Keratinocyte (primary cell): ENCODE data around the gene MACIR. TPM values are rescaled to one million over a fixed set of nuclear protein-coding genes. Genes with fewer than 3 reads are reported as not detected.

Source experiments
- DNase-seq: peaks from one replicate; pipeline ENCODE4 v3.0.0-alpha.2; 2011; ENCODE audit warnings: low read depth, missing footprints, low spot score
- FAIRE-seq: peaks from 2 replicates; lab custom pipeline; 2011; peaks lifted over from hg19 to GRCh38; lab: Jason Lieb, UNC
- H2AFZ ChIP-seq: 2 replicates; pipeline ENCODE4 v1.6.0; 2012; ENCODE audit warnings: low read length, control low read depth, inconsistent platforms; ENCODE audit not compliant: control insufficient read depth
- H3K27ac ChIP-seq: 2 replicates; pipeline ENCODE4 v1.5.1; 2011; ENCODE audit warnings: low read length; ENCODE audit not compliant: control insufficient read depth, insufficient read depth
- H3K27me3 ChIP-seq: 3 replicates; pipeline ENCODE4 v1.6.0; 2011; ENCODE audit warnings: low read length; ENCODE audit not compliant: control insufficient read depth, insufficient read depth; ENCODE audit errors: extremely low read depth
- H3K36me3 ChIP-seq, 2 experiments: 2 replicates in 1 of 2; 3 replicates in 1 of 2; pipeline ENCODE4 v1.5.1; 2011; ENCODE audit warnings: low read length in 2 of 2, mild to moderate bottlenecking in 1 of 2; ENCODE audit not compliant: control insufficient read depth in 2 of 2, insufficient read depth in 2 of 2; ENCODE audit errors: extremely low read depth in 1 of 2
- H3K4me1 ChIP-seq: 3 replicates; pipeline ENCODE4 v1.5.1; 2011; ENCODE audit warnings: low read length; ENCODE audit not compliant: control insufficient read depth, insufficient read depth; ENCODE audit errors: extremely low read depth
- H3K4me2 ChIP-seq: 3 replicates; pipeline ENCODE4 v1.6.0; 2011; ENCODE audit warnings: low read depth, low read length; ENCODE audit not compliant: control insufficient read depth, insufficient read depth; ENCODE audit errors: extremely low read depth
- H3K4me3 ChIP-seq, 3 experiments: fragments of 200-600 bp in 1 of 3; sonication (generic) in 1 of 3; 2 replicates in 2 of 3; 3 replicates in 1 of 3; pipeline ENCODE4 v1.5.1; 2011 to 2016; ENCODE audit warnings: low read length in 3 of 3, mild to moderate bottlenecking in 3 of 3, control low read depth in 2 of 3, inconsistent platforms in 1 of 3, low read depth in 1 of 3, mixed read lengths in 1 of 3, mixed run types in 1 of 3, moderate library complexity in 1 of 3; ENCODE audit not compliant: control insufficient read depth in 2 of 3, insufficient read depth in 2 of 3; ENCODE audit errors: extremely low read depth in 1 of 3
- H3K79me2 ChIP-seq: 2 replicates; pipeline ENCODE4 v1.6.0; 2012; ENCODE audit warnings: low read length; ENCODE audit not compliant: control insufficient read depth, insufficient read depth
- H3K9ac ChIP-seq: 3 replicates; pipeline ENCODE4 v1.6.0; 2011; ENCODE audit warnings: low read length; ENCODE audit not compliant: control insufficient read depth, insufficient read depth; ENCODE audit errors: extremely low read depth
- H3K9me1 ChIP-seq: 3 replicates; pipeline ENCODE4 v1.6.0; 2011; ENCODE audit warnings: low read length; ENCODE audit not compliant: control insufficient read depth, insufficient read depth; ENCODE audit errors: extremely low read depth
- H3K9me3 ChIP-seq: 2 replicates; pipeline ENCODE4 v1.5.1; 2012; ENCODE audit warnings: low read depth, low read length; ENCODE audit not compliant: control insufficient read depth
- H4K20me1 ChIP-seq: 3 replicates; pipeline ENCODE4 v1.6.0; 2011; ENCODE audit warnings: low read length; ENCODE audit not compliant: control insufficient read depth, insufficient read depth; ENCODE audit errors: extremely low read depth
- EZH2 ChIP-seq: IDR thresholded peaks from one replicate; pipeline ENCODE4 v1.6.1; 2012; ENCODE audit warnings: inconsistent platforms, mild to moderate bottlenecking, low read length, moderate library complexity
- dilution Hi-C: fragments of 300-500 bp; cut with MboI; formaldehyde crosslinking; loops from one replicate; pipeline ENCODE4 v1.7.0; 2020; ENCODE audit warnings: low sequenced_read_pairs; ENCODE audit not compliant: extremely low pct_ligation_motif_present
- polyA plus RNA-seq, 5 experiments: library from polyadenylated mRNA; depleted of rRNA in 3 of 5; stranded (reverse) in 3 of 5; stranded (forward) in 1 of 5; unstranded in 1 of 5; fragments of >200 nt; gene quantifications; 1 replicate in 1 of 5; 2 replicates in 3 of 5; 3 replicates in 1 of 5; pipeline versions ENCODE4 v1.2.1 to v1.2.3, GENCODE V29; 2011 to 2012; ENCODE audit warnings: missing spikeins in 2 of 5, low read depth in 1 of 5, low replicate concordance in 1 of 5
- TF ChIP-seq, protein P1 (sequence below), 3 experiments: IDR thresholded peaks in 1 of 3; conservative IDR thresholded peaks in 1 of 3; optimal IDR thresholded peaks in 1 of 3; 2 replicates in 2 of 3; 3 replicates in 1 of 3; pipeline versions ENCODE3 to v1.5.1; 2011; ENCODE audit warnings: low read length in 3 of 3, mild to moderate bottlenecking in 3 of 3, moderate library complexity in 2 of 3, control low read depth in 1 of 3, inconsistent platforms in 1 of 3; ENCODE audit not compliant: insufficient read depth in 2 of 3; ENCODE audit errors: extremely low read depth in 1 of 3

MACIR gene
- polyA plus RNA-seq, 1 donor (not counting 4 experiments of a cell fraction or from before 2014, with no cell fraction given): 9.5 TPM

GRCh38 chr5:103273952-103274351 lies 15.4 kb downstream of the MACIR start:
- no peak for TF ChIP-seq EZH2
- TF ChIP-seq, protein P1, sequence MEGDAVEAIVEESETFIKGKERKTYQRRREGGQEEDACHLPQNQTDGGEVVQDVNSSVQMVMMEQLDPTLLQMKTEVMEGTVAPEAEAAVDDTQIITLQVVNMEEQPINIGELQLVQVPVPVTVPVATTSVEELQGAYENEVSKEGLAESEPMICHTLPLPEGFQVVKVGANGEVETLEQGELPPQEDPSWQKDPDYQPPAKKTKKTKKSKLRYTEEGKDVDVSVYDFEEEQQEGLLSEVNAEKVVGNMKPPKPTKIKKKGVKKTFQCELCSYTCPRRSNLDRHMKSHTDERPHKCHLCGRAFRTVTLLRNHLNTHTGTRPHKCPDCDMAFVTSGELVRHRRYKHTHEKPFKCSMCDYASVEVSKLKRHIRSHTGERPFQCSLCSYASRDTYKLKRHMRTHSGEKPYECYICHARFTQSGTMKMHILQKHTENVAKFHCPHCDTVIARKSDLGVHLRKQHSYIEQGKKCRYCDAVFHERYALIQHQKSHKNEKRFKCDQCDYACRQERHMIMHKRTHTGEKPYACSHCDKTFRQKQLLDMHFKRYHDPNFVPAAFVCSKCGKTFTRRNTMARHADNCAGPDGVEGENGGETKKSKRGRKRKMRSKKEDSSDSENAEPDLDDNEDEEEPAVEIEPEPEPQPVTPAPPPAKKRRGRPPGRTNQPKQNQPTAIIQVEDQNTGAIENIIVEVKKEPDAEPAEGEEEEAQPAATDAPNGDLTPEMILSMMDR (optimal IDR thresholded peaks at IDR 0.05 in 1 of 3, IDR thresholded peaks at IDR 0.05 in 1 of 3, conservative IDR thresholded peaks at IDR 0.05 in 1 of 3; ENCODE audit: extremely low read depth in 1 of 3, insufficient read depth in 2 of 3, low read length in 3 of 3): no peak
- FAIRE-seq: no peak
- H3K27ac ChIP-seq: no peak overlapping the region

DNA sequence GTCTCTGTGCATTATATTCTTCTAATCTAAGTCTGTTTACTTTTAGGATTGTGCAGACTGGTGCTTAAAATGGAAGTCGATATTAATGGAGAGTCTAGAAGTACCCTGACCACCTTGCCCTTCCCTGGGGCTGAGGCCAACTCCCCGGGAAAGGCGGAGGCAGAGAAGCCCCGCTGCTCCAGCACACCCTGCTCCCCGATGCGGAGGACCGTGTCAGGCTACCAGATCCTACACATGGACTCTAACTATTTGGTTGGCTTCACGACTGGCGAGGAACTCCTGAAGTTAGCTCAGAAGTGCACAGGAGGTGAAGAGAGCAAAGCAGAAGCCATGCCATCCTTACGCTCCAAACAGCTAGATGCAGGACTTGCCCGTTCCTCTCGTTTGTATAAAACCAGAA lies 17.3 kb downstream of the MACIR start:
- H3K9me1 ChIP-seq: no peaks in the 10 kb centered on the region
- H3K36me3 ChIP-seq: peaks cover 4 to 5% of the 10 kb centered on the region in 2 experiments
- FAIRE-seq (no peak), DNase-seq (no peak)
- no peaks in the 10 kb centered on the region for H3K4me1 ChIP-seq
- H3K79me2 ChIP-seq: peaks cover 8% of the 10 kb centered on the region
- no peak overlapping the region for H3K4me2 ChIP-seq
- dilution Hi-C loops: no loop called here
- no peak overlapping the region for H2AFZ ChIP-seq
- no peak for TF ChIP-seq EZH2
- TF ChIP-seq, protein P1 (optimal IDR thresholded peaks at IDR 0.05 in 1 of 3, IDR thresholded peaks at IDR 0.05 in 1 of 3, conservative IDR thresholded peaks at IDR 0.05 in 1 of 3; ENCODE audit: extremely low read depth in 1 of 3, insufficient read depth in 2 of 3, low read length in 3 of 3): no peak
- no peak overlapping the region for H3K9ac ChIP-seq
- H3K27ac ChIP-seq: no peak overlapping the region
- H3K4me3 ChIP-seq: no peak overlapping the region
- no peaks in the 10 kb centered on the region for H3K27me3 ChIP-seq
- no peaks in the 10 kb centered on the region for H3K9me3 ChIP-seq
- H4K20me1 ChIP-seq: no peaks in the 10 kb centered on the region

More at GRCh38 chr5:103273952-103274351, 15.4 kb downstream of the MACIR start:
- Histone ChIP-seq H4K20me1 (no peaks in the 10 kb centered on the region), H2AFZ (no peak overlapping the region), H3K4me2 (no peak overlapping the region), H3K36me3 (peaks cover 4 to 5% of the 10 kb centered on the region in 2 experiments), H3K4me1 (no peaks in the 10 kb centered on the region), H3K79me2 (peaks cover 8% of the 10 kb centered on the region), H3K9me1 (no peaks in the 10 kb centered on the region), H3K27me3 (no peaks in the 10 kb centered on the region), H3K9me3 (no peaks in the 10 kb centered on the region), H3K9ac (no peak overlapping the region), H3K4me3 (no peak overlapping the region)
- DNase-seq: no peak
- dilution Hi-C loops: no loop called here
